ENCODE results near the gene HIVEP1.
"Not testable (repeated sequence)": the region's sequence is repeated elsewhere in the genome, so short reads cannot be mapped to it uniquely, and the experiment has no call there.

The HIVEP1 gene

GRCh38 chr6:12129523-12129922 lies 117.4 kb downstream of the HIVEP1 start:
- DNase-seq = no peak

- no peak for DNase-seq
These were observed 120.5 kb downstream of the HIVEP1 start for GRCh38 chr6:12132351-12133222.

DNA sequence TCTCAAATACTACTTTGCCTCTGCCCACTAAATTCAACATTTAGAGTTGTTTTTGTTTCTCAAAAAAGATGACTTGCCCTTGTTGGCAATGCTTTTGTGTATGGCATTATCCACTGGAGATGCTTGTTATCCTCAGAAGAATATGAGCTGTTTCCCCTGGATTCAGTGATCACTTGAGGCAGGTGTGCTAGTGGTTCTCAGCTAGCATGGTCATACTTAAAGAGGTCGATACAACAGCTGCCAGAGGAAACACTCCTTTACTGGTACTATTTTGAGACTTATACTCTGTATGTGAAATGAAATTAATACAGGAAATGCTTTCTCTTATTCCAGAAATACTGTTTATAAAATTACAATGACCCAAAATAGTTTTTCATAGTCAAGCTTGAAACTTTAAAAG lies 122.5 kb downstream of the HIVEP1 start:
- no peak for DNase-seq

DNA sequence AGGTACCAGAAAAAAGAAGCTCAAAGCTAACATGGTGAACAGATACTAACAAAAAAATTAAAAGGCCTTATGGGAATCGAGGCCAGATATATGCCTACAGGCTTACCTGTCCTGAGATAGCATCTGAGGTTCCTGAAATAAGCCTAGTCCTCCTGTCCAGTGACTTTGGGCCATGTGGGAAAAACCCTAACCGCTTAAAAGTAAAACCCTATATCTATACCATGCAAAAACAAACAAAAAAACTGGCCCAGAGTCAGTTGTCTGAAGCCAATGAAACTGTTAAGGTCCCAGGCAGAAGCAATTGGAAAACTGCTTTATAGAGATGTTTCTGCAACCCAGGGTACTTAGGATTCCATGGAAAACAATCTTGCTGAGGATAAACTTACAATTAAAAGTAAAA lies 122.9 kb downstream of the HIVEP1 start:
- DNase-seq = no peak

- no peak for DNase-seq
These were observed 124.8 kb downstream of the HIVEP1 start for GRCh38 chr6:12136905-12137304.

- DNase-seq = no peak
These were observed 125.4 kb downstream of the HIVEP1 start for GRCh38 chr6:12137480-12137879.

GRCh38 chr6:12138381-12138780 lies 126.3 kb downstream of the HIVEP1 start:
- no peak for DNase-seq

- no peak for DNase-seq
These were observed 126.8 kb downstream of the HIVEP1 start for GRCh38 chr6:12138936-12139335.

DNA sequence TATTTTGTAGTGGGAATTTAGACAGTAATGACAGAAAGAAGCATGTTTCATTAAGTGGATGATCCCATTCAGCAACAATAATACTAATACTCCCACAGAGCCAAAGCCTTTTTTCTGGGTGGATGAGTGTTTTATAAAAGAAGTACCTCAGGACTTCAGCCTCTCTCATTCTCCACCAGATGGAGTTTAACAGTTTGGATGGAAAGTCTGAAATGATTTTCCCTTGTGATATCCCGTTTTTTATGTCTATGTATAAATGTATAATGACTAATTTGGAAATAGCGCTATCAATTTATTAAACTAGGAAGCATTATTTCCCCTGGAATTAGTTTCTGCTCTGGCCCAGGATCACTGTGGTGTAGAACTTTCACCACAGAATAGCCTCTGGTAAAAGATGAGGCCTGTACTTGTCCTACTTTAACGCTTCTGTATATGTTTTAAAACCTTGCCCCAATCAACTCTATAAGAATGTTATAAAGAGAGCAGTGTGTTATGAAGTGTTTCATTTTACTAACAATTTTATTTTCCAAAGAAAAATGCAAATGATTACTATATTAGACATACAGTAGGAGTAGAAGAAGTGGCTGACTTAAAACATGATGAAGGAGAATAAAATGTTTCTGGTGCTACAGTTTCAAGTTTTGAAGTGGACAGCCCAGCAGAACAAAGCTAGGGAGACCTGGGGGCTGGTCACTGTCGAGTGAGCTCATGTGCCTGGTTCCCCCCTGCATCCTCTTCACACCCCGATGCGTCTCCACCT lies 135.6 kb downstream of the HIVEP1 start:
- DNase-seq = no peak

GRCh38 chr6:12148317-12148801 lies 136.2 kb downstream of the HIVEP1 start:
- DNase-seq = no peak

- no peak for DNase-seq
These were observed 136.7 kb downstream of the HIVEP1 start for GRCh38 chr6:12148841-12149240.

DNA sequence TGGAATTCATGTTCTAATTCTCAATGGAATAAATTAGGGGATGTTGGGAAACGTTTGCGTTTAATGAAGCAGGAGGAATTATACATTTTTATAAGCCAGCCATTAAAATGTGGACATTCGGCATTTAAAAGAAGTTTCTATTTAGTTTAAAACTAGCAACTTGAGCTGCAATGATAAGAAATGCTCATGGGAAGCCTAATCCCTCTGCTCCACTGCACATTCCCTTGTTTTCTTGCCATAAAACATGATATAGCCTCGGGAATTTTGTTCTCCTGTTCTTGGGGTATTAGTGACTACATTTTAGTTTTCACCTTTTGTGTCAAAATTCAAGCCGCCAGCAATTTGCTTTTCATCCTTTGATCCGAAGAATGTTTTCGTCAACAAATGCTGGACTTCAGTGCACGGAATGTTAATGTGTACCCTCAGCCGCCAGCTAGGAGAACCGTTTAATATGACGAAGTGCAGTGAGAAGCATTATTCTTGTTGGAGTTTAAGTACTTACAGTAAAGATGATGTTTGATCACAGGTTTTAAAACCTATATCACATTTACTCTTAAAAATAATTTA lies 137.9 kb downstream of the HIVEP1 start:
- DNase-seq = no peak

- DNase-seq = no peak
These were observed 138.8 kb downstream of the HIVEP1 start for GRCh38 chr6:12150812-12151432.

GRCh38 chr6:12151433-12151820 lies 139.3 kb downstream of the HIVEP1 start:
- DNase-seq = no peak

DNA sequence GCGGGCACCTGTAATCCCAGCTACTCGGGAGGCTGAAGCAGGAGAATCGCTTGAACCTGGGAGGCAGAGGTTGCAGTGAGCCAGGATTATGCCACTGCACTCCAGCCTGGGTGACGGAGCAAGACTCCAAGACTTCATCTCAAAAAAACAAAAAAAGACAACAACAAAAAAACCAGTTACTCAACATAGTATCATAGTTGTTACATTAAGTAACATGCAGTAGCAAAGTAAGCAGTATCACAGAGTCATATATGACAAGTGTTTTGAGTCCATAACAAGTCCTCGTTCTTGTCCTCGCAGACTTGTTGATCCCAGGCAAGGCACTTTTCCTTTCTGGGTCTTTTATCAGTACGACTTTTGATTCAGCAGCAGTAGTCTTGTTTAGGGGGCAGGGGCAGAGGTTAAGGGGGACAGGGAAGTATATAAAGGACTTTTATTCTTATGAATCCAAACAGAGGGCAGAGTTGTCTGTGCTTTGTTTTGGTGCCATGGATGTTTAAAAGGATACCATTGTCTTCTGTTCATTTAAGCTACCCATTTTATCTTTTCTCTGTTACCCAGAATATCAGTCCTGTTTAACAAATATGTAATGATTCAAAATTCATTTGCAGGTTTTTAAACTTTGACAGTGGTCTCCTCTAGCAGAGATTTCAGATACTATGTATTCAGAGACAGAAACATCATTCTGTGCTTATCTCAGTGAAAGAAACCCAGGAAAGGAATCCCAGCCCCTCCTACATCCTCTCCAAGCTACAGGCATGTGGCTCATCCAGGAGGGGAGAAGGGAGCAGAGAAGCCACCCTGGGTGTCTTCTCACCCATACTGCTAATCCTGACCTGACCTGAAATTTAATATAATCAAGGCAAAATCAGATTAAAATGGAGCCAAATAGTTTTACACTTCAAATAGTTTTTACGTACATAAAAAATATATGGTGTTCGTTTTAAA lies 140.2 kb downstream of the HIVEP1 start:
- no peak for DNase-seq

- not testable (repeated sequence) for DNase-seq
These were observed 143.7 kb downstream of the HIVEP1 start for GRCh38 chr6:12155769-12156168.

DNA sequence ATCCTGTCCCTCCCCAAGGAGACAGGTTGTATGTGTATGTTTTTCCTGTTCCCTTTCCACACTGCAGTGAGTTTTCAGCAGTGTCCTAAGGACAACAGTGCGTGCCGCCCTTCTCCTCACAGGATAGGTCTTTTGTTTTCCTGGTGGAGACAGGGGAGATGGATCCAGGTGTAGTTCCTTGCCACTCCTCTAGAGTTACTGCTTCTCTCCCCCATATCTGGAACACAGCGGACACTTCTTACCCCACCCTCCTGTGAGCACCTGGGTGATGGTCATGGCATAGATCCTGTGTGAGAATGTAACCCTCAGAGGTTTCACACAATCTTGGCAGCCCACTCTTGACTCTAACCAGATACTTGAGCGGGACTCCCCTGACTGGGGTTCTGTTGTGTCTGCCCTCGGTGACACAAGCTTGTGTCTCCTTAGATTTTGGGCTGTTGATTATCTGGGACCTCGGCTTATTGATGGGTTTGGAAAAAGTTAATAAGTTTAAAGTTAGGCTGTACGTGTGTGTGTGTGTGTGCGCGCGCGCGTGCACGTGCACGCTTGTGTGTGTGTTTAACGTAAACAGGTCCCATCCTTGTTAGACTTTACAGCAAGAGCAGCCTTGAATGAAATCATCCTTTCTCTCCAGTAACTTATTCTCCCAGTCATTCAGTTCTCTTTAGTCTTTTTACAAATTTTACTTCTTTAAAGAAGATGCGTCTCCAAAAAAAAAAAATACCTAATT lies 146.7 kb downstream of the HIVEP1 start:
- DNase-seq = no peak

- no peak for DNase-seq
These were observed 148.2 kb downstream of the HIVEP1 start for GRCh38 chr6:12160326-12160725.

- no peak for DNase-seq
These were observed 150.1 kb downstream of the HIVEP1 start for GRCh38 chr6:12162213-12162612.

DNA sequence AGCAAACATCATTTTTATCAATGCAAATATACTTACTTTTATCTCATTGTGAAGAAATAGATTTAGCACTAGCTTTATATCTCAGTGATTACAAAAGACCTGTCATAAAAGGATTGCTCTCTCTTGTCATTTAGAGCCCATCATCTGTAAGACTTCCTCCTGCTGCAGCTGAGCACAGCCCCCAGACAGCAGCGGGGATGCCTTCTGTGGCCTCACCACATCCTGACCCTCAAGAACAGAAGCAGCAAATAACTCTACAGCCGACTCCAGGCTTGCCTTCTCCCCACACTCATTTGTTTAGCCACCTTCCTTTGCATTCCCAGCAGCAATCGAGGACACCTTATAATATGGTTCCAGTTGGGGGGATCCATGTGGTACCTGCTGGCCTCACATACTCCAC lies 151.0 kb downstream of the HIVEP1 start:
- no peak for DNase-seq

Data from DMS79 treated with DMSO at 0.1 percent for 48 hours (cell line).